Epidermal melanocyte (primary cell): ENCODE results near the gene PITPNB.

Experiments used
- DNase-seq: peaks from one replicate; pipeline ENCODE4 v3.0.0; 2011; ENCODE audit warnings: low spot score; ENCODE audit not compliant: insufficient read length

The PITPNB gene

GRCh38 chr22:27919222-27919941, at the start of gene PITPNB:
PITPNB (minus strand) TSS chr22:27919256; CDS start chr22:27919191, 65 bp downstream.
- DNase-seq, result peak; percentile 94

- no peak for DNase-seq
Observed at GRCh38 chr22:27966168-27967064, 47.4 kb upstream of the PITPNB start.

GRCh38 chr22:27962268-27963044, 43.4 kb upstream of the PITPNB start:
- peak; percentile 23 for DNase-seq

- no peak for DNase-seq
Observed at GRCh38 chr22:27961680-27962079, 42.6 kb upstream of the PITPNB start.

GRCh38 chr22:27961182-27961581, 42.1 kb upstream of the PITPNB start:
- DNase-seq, result no peak

GRCh38 chr22:27959335-27960090, 40.5 kb upstream of the PITPNB start:
- DNase-seq, result no peak

GRCh38 chr22:27952779-27953178, 33.7 kb upstream of the PITPNB start:
- no peak for DNase-seq

GRCh38 chr22:27952091-27952490, 33.0 kb upstream of the PITPNB start:
- no peak for DNase-seq

- no peak for DNase-seq
Observed at GRCh38 chr22:27949421-27949820, 30.4 kb upstream of the PITPNB start.

- DNase-seq, result no peak
Observed at GRCh38 chr22:27948569-27948968, 29.5 kb upstream of the PITPNB start.

GRCh38 chr22:27947448-27947847, 28.4 kb upstream of the PITPNB start:
- DNase-seq, result no peak

- DNase-seq, result no peak
Observed at GRCh38 chr22:27941143-27941542, 22.1 kb upstream of the PITPNB start.

- DNase-seq, result no peak
Observed at GRCh38 chr22:27937453-27937852, 18.4 kb upstream of the PITPNB start.

- DNase-seq, result no peak
Observed at GRCh38 chr22:27935897-27936296, 16.8 kb upstream of the PITPNB start.

GRCh38 chr22:27934069-27934468, 15.0 kb upstream of the PITPNB start:
- DNase-seq, result no peak

- DNase-seq, result no peak
Observed at GRCh38 chr22:27933186-27933983, 14.3 kb upstream of the PITPNB start.

GRCh38 chr22:27930331-27931060, 11.4 kb upstream of the PITPNB start:
- no peak for DNase-seq

- DNase-seq, result no peak
Observed at GRCh38 chr22:27927608-27928007, 8.6 kb upstream of the PITPNB start.

- DNase-seq, result no peak
Observed at GRCh38 chr22:27925331-27925730, 6.3 kb upstream of the PITPNB start.
